IMR-90 (cell line): ENCODE results near the gene SASH1. TPM values are rescaled to one million over a fixed set of nuclear protein-coding genes. Genes with fewer than 3 reads are reported as not detected.

ENCODE experiments used
- ATAC-seq: fragments of 200-7000 bp; cut with Tn5 transposase; 2 replicates; pipeline ENCODE4 v1.9.1; 2020; ENCODE audit warnings: low read depth, mild to moderate bottlenecking, moderate library complexity
- BruUV-seq: library from RNA; stranded (reverse); fragments of 400-500 nt; replicated peaks from 2 replicates; lab custom pipeline; 2021; lab: Mats Ljungman, UMichigan
- CTCF ChIA-PET: fragments of 300-600 bp; formaldehyde crosslinking; extraction: SDS; loops from one replicate; lab custom pipeline; 2021; ENCODE audit warnings: antibody characterized with exemption; lab: Yijun Ruan, JAX
- POLR2A ChIA-PET: fragments of 300-600 bp; sonication (Branson Sonifier 250); formaldehyde crosslinking; loops from one replicate; lab custom pipeline; 2022; ENCODE audit warnings: antibody characterized with exemption; ENCODE audit not compliant: unreplicated experiment; lab: Charles Lee
- DNase-seq: peaks from one replicate; pipeline ENCODE4 v3.0.0; 2013
- H2AFZ ChIP-seq: replicated peaks from 2 replicates; pipeline ENCODE3; 2013; ENCODE audit warnings: low read length, mild to moderate bottlenecking; ENCODE audit not compliant: poor library complexity
- H2AK5ac ChIP-seq: 2 replicates; pipeline ENCODE4 v1.6.1; 2013; ENCODE audit warnings: low read depth, low read length, inconsistent platforms
- H2AK9ac ChIP-seq: replicated peaks from 2 replicates; pipeline ENCODE3; 2013; ENCODE audit warnings: mild to moderate bottlenecking, low read depth, low read length, moderate library complexity; ENCODE audit not compliant: poor library complexity
- H2BK120ac ChIP-seq: 2 replicates; pipeline ENCODE4 v1.6.1; 2013; ENCODE audit warnings: low read depth, low read length, inconsistent platforms
- H2BK15ac ChIP-seq: 3 replicates; pipeline ENCODE4 v1.6.1; 2013; ENCODE audit warnings: low read depth, low read length, inconsistent platforms
- H2BK20ac ChIP-seq: 2 replicates; pipeline ENCODE4 v1.6.1; 2013; ENCODE audit warnings: low read depth, mild to moderate bottlenecking, inconsistent platforms, low read length, moderate library complexity
- H2BK5ac ChIP-seq: 2 replicates; pipeline ENCODE4 v1.6.1; 2013; ENCODE audit warnings: mild to moderate bottlenecking, low read depth, low read length, inconsistent platforms; ENCODE audit not compliant: poor library complexity, severe bottlenecking
- H3K14ac ChIP-seq: replicated peaks from 2 replicates; pipeline ENCODE4 v1.6.1; 2013; ENCODE audit warnings: low read depth, low read length, inconsistent platforms
- H3K18ac ChIP-seq: 2 replicates; pipeline ENCODE4 v1.6.1; 2013; ENCODE audit warnings: low read depth, low read length, control low read depth
- H3K23ac ChIP-seq: 2 replicates; pipeline ENCODE4 v1.6.1; 2013; ENCODE audit warnings: low read depth, low read length, inconsistent platforms
- H3K27ac ChIP-seq: 2 replicates; pipeline ENCODE4 v1.5.1; 2013; ENCODE audit warnings: mild to moderate bottlenecking, control low read depth, low read length; ENCODE audit not compliant: insufficient read depth
- H3K27me3 ChIP-seq: 2 replicates; pipeline ENCODE4 v1.6.1; 2013; ENCODE audit warnings: low read length; ENCODE audit not compliant: control insufficient read depth, insufficient read depth
- H3K36me3 ChIP-seq: 2 replicates; pipeline ENCODE4 v1.6.1; 2013; ENCODE audit warnings: low read length, mixed read lengths; ENCODE audit not compliant: control insufficient read depth, insufficient read depth
- H3K4ac ChIP-seq: 2 replicates; pipeline ENCODE4 v1.6.1; 2013; ENCODE audit warnings: low read depth, low read length, inconsistent platforms
- H3K4me1 ChIP-seq: 2 replicates; pipeline ENCODE4 v1.6.1; 2013; ENCODE audit warnings: low read length, mixed read lengths; ENCODE audit not compliant: control insufficient read depth, insufficient read depth
- H3K4me2 ChIP-seq: 2 replicates; pipeline ENCODE4 v1.6.1; 2013; ENCODE audit warnings: low read depth, mild to moderate bottlenecking, control low read depth, low read length, moderate library complexity
- H3K4me3 ChIP-seq: 2 replicates; pipeline ENCODE4 v1.5.1; 2013; ENCODE audit warnings: low read depth, mild to moderate bottlenecking, control low read depth, low read length, moderate library complexity; ENCODE audit not compliant: insufficient read depth
- H3K56ac ChIP-seq: 2 replicates; pipeline ENCODE4 v1.6.1; 2013; ENCODE audit warnings: low read length, inconsistent platforms; ENCODE audit not compliant: insufficient read depth; ENCODE audit errors: extremely low read depth
- H3K79me1 ChIP-seq, 2 experiments: 2 replicates each; pipeline ENCODE4 v1.6.1; 2013; ENCODE audit warnings: low read length in 2 of 2, inconsistent platforms in 1 of 2, low read depth in 1 of 2
- H3K9ac ChIP-seq: 2 replicates; pipeline ENCODE4 v1.6.1; 2013; ENCODE audit warnings: low read depth, low read length, control low read depth
- H3K9me1 ChIP-seq: 2 replicates; pipeline ENCODE4 v1.6.1; 2013; ENCODE audit warnings: low read length, inconsistent platforms; ENCODE audit not compliant: insufficient read depth
- H3K9me3 ChIP-seq: 2 replicates; pipeline ENCODE4 v1.6.1; 2013; ENCODE audit warnings: low read length; ENCODE audit not compliant: control insufficient read depth, insufficient read depth
- H4K20me1 ChIP-seq: 2 replicates; pipeline ENCODE4 v1.6.1; 2013; ENCODE audit warnings: low read length, inconsistent platforms; ENCODE audit not compliant: insufficient read depth
- H4K5ac ChIP-seq: 2 replicates; pipeline ENCODE4 v1.6.1; 2013; ENCODE audit warnings: mild to moderate bottlenecking, low read depth, low read length, control low read depth
- H4K8ac ChIP-seq, 2 experiments: 2 replicates each; pipeline ENCODE4 v1.6.1; 2013; ENCODE audit warnings: low read depth in 2 of 2, low read length in 2 of 2, control low read depth in 1 of 2, inconsistent platforms in 1 of 2
- H4K91ac ChIP-seq: 2 replicates; pipeline ENCODE4 v1.6.1; 2013; ENCODE audit warnings: low read depth, low read length, inconsistent platforms; ENCODE audit not compliant: insufficient read depth
- MAFK ChIP-seq: IDR thresholded peaks from 2 replicates; pipeline ENCODE4 v1.6.1; 2012; ENCODE audit warnings: low read depth, low read length, improper control_type of control experiment
- MXI1 ChIP-seq: IDR thresholded peaks from 2 replicates; pipeline ENCODE4 v1.6.1; 2012; ENCODE audit warnings: low read depth, mild to moderate bottlenecking, low read length, moderate library complexity, borderline replicate concordance
- RFX5 ChIP-seq: IDR thresholded peaks from 2 replicates; pipeline ENCODE4 v1.8.0; 2012; ENCODE audit warnings: low read depth, mild to moderate bottlenecking, low read length, moderate library complexity
- SMC3 ChIP-seq: fragments of 150-350 bp; IDR thresholded peaks from 2 replicates; pipeline ENCODE4 v1.6.1; 2016; ENCODE audit warnings: low read depth, mild to moderate bottlenecking, antibody characterized with exemption, low read length, moderate library complexity
- WGBS, 2 experiments: methylation state at CpG; one replicate each; pipeline versions ENCODE4 v1.1.5 to v1.1.7; 2013; ENCODE audit warnings: missing lambda C conversion rate in 2 of 2; ENCODE audit not compliant: insufficient read length in 1 of 2; ENCODE audit errors: extremely low coverage in 2 of 2; 5-methylcytosine and 5-hydroxymethylcytosine counted together
- dilution Hi-C: fragments of 300-500 bp; cut with HindIII; formaldehyde crosslinking; loops from one replicate; pipeline ENCODE4 v1.14.3; 2018; ENCODE audit warnings: low sequenced_read_pairs; ENCODE audit not compliant: unreplicated experiment
- in situ Hi-C: fragments of 300-500 bp; cut with MboI; formaldehyde crosslinking; loops from 3 replicates; pipeline ENCODE4 v1.14.3; 2019; ENCODE audit warnings: low sequenced_read_pairs, inconsistent platforms, mixed read lengths
- intact Hi-C: fragments of 100-400 bp; cut with micrococcal nuclease; formaldehyde crosslinking; loops from 2 replicates; pipeline ENCODE4 v1.10.0; 2022
- polyA plus RNA-seq, 3 experiments: library from polyadenylated mRNA; depleted of rRNA; stranded (reverse); fragments of >200 nt; gene quantifications; 2 replicates each; pipeline ENCODE4 v1.2.3, GENCODE V29; 2012; ENCODE audit warnings: low replicate concordance in 1 of 3
- total RNA-seq: library from RNA; depleted of rRNA; stranded (reverse); fragments of >200 nt; gene quantifications from 2 replicates; pipeline ENCODE4 v1.2.3, GENCODE V29; 2012
- TF ChIP-seq, protein P1 (sequence below): fragments of 150-350 bp; IDR thresholded peaks from 2 replicates; pipeline ENCODE4 v1.6.1; 2017; ENCODE audit warnings: mild to moderate bottlenecking, antibody characterized with exemption, low read length, low read depth
- TF ChIP-seq, protein P2 (sequence below): conservative IDR thresholded peaks from 2 replicates; pipeline ENCODE4 v1.5.1; 2012; ENCODE audit warnings: mild to moderate bottlenecking, low read depth, low read length, improper control_type of control experiment

The SASH1 gene
- total and polyA plus RNA-seq, 2 of the 4 experiments (the other 2 are of a cell fraction): 11.6 to 16.5 TPM

DNA sequence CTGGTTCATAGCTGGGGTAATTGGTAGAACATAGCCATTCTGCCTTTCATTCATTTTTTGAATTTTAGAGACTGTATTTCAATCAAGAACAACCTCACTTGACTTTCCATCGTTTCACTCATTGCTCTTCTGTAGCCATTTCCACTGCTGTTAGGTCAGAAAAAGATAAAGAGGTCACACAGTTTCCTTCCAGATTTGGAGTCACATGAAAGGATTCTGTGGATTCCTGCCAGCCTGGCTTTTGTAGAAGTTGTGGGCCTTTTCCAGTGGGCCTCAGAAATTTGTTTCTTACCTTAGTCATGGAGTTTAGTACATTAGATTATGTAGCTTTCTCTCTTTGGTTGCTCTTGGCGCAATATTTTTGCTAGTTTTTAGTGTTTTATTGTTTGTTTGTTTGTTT is 157.8 kb downstream of the SASH1 start:
- H3K18ac ChIP-seq: no peak overlapping the region
- H3K4ac ChIP-seq: no peak overlapping the region
- in situ Hi-C loops: no loop called here
- H3K79me1 ChIP-seq: peaks cover 23 to 67% of the 10 kb centered on the region in 2 experiments
- ATAC-seq: no peak
- no peaks in the 10 kb centered on the region for H3K36me3 ChIP-seq
- H4K5ac ChIP-seq: no peak overlapping the region
- H2AK9ac ChIP-seq: no peak overlapping the region
- CTCF ChIA-PET: no interaction called here
- H4K20me1 ChIP-seq: no peaks in the 10 kb centered on the region
- no peak overlapping the region for H3K27ac ChIP-seq
- H2BK20ac ChIP-seq: no peak overlapping the region
- TF ChIP-seq, protein P1, sequence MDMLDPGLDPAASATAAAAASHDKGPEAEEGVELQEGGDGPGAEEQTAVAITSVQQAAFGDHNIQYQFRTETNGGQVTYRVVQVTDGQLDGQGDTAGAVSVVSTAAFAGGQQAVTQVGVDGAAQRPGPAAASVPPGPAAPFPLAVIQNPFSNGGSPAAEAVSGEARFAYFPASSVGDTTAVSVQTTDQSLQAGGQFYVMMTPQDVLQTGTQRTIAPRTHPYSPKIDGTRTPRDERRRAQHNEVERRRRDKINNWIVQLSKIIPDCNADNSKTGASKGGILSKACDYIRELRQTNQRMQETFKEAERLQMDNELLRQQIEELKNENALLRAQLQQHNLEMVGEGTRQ: no peak
- TF ChIP-seq SMC3 (no peak), MAFK (no peak), MXI1 (no peak), RFX5 (no peak)
- TF ChIP-seq, protein P2, sequence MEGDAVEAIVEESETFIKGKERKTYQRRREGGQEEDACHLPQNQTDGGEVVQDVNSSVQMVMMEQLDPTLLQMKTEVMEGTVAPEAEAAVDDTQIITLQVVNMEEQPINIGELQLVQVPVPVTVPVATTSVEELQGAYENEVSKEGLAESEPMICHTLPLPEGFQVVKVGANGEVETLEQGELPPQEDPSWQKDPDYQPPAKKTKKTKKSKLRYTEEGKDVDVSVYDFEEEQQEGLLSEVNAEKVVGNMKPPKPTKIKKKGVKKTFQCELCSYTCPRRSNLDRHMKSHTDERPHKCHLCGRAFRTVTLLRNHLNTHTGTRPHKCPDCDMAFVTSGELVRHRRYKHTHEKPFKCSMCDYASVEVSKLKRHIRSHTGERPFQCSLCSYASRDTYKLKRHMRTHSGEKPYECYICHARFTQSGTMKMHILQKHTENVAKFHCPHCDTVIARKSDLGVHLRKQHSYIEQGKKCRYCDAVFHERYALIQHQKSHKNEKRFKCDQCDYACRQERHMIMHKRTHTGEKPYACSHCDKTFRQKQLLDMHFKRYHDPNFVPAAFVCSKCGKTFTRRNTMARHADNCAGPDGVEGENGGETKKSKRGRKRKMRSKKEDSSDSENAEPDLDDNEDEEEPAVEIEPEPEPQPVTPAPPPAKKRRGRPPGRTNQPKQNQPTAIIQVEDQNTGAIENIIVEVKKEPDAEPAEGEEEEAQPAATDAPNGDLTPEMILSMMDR: no peak
- no peak overlapping the region for H3K14ac ChIP-seq
- H3K4me3 ChIP-seq: no peak overlapping the region
- H2AFZ ChIP-seq: no peak overlapping the region
- no CpG with 5 or more reads among the region's 2 CpGs for WGBS, 2 experiments
- POLR2A ChIA-PET: no interaction called here
- H3K9ac ChIP-seq: no peak overlapping the region
- no peak overlapping the region for H2BK15ac ChIP-seq
- H3K9me3 ChIP-seq: no peaks in the 10 kb centered on the region
- intact Hi-C loops: no loop called here
- H4K8ac ChIP-seq: no peak overlapping the region
- H4K91ac ChIP-seq: no peak overlapping the region
- dilution Hi-C loops: no loop called here
- BruUV-seq: no TSS peak
- no peak for DNase-seq
- H3K27me3 ChIP-seq: no peaks in the 10 kb centered on the region
- peaks cover 3% of the 10 kb centered on the region for H3K9me1 ChIP-seq
- no peak overlapping the region for H2AK5ac ChIP-seq
- H3K56ac ChIP-seq: no peak overlapping the region
- H3K4me2 ChIP-seq: no peak overlapping the region
- no peak overlapping the region for H2BK5ac ChIP-seq
- peak overlapping the region; percentile 28; the same call in 1 of the 2 replicates for H2BK120ac ChIP-seq
- H3K4me1 ChIP-seq: peaks cover 16% of the 10 kb centered on the region
- H3K23ac ChIP-seq: no peak overlapping the region
